ENCODE results near the gene KCNJ4.
"Not testable (repeated sequence)": the region's sequence is repeated elsewhere in the genome, so short reads cannot be mapped to it uniquely, and the experiment has no call there.

The KCNJ4 gene

DNA sequence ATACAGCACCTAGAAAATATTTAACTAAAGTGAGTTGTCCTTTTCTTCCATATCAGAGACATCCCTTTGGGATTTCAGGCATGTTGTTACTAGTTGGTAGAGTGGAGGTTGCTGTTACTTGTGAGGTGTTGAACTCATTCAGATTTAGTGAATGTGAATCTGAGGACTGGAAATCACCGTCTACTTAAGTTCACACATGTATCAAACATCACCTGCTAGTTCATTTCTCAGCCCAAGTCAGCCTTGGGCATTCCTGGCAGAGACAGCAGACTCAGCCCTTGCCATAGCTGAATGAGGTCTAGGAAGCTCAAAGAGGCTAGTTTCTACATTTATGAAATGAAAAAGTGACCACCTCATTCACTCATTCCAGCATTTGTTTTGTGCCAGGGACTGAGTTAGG, 22.6 kb upstream of the KCNJ4 start:
- no peak for DNase-seq (ENCODE audit: low read depth)
- in situ Hi-C loops (cut with HindIII; ENCODE audit: low sequenced_read_pairs) = no loop called here
- TF ChIP-seq, protein P1, sequence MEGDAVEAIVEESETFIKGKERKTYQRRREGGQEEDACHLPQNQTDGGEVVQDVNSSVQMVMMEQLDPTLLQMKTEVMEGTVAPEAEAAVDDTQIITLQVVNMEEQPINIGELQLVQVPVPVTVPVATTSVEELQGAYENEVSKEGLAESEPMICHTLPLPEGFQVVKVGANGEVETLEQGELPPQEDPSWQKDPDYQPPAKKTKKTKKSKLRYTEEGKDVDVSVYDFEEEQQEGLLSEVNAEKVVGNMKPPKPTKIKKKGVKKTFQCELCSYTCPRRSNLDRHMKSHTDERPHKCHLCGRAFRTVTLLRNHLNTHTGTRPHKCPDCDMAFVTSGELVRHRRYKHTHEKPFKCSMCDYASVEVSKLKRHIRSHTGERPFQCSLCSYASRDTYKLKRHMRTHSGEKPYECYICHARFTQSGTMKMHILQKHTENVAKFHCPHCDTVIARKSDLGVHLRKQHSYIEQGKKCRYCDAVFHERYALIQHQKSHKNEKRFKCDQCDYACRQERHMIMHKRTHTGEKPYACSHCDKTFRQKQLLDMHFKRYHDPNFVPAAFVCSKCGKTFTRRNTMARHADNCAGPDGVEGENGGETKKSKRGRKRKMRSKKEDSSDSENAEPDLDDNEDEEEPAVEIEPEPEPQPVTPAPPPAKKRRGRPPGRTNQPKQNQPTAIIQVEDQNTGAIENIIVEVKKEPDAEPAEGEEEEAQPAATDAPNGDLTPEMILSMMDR (IDR thresholded peaks at IDR 0.05; ENCODE audit: low read depth, low read length, missing control alignments) = no peak
- no peak overlapping the region for H3K4me3 ChIP-seq (ENCODE audit: low read depth, low read length)

DNA sequence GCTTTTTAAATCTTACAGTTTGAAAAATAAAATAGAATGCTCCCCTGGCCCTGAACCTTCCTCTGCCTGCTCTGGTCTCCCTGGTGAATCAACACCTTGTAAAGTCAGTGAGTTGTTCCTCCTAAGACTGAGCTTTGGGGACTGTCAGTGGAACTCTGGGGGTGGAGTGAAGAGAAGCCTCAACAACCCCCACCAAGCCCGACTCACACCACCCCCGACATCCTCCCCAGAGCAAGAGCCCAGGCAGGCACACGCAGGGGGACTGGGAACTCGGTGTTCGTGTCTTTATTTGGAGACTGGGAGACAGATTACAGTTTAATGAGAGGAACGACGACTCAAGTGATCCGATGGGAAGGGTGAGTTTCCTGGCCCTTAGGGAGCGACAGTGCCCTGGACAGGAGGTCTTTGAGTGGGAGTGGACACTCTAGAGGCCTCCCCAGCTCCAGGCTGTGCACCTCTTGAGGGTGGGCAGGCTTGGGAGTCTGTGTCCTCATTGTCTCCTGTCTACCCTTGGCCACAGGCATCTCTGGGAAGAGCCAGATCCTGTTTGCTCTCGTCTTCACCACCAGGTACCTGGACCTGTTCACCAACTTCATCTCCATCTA, 19.1 kb upstream of the KCNJ4 start:
- DNase-seq (ENCODE audit: low read depth) = no peak
- in situ Hi-C loops (cut with HindIII; ENCODE audit: low sequenced_read_pairs) = no loop called here
- no peak overlapping the region for H3K4me3 ChIP-seq (ENCODE audit: low read depth, low read length)
- TF ChIP-seq, protein P1 (IDR thresholded peaks at IDR 0.05; ENCODE audit: low read depth, low read length, missing control alignments) = no peak

DNA sequence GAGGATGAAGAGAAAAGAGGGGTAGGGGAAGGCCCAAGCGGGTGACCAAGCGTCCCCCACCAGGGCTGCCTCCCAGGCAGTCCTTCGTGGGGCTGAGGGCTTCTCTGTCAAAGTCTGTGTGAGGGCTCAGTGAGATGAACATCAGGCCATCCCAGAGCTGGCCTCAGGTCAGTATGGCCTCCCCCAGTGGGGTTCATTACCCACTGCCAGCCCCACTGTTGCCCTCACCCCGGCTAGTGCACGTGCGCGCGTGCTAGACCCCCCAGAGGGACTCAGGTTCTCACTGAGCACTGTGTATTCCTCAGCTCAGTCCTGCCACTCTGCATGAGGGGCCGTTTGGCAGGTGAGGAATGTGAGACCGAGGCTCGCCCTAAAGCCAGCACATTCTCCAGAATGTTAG, 16.2 kb upstream of the KCNJ4 start:
- in situ Hi-C loops (cut with HindIII; ENCODE audit: low sequenced_read_pairs) = no loop called here
- no peak for DNase-seq (ENCODE audit: low read depth)
- no peak overlapping the region for H3K4me3 ChIP-seq (ENCODE audit: low read depth, low read length)
- TF ChIP-seq, protein P1 (IDR thresholded peaks at IDR 0.05; ENCODE audit: low read depth, low read length, missing control alignments) = no peak

DNA sequence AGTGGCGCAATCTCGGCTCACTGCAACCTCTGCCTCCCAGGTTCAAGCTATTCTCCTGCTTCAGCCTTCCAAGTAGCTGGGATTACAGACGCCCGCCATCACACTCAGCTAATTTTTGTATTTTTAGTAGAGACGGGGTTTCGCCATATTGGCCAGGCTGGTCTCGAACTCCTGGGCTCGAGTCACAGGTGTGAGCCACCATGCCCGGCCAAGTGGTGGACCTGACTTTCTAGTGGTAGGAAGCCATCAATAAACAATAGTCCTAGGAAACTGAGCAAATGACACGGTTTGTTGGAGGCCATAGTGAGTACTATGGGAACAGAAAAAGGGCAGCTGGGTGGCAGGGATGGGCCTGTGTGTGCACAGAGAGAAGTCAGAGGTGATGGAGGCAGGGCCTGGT, 15.2 kb upstream of the KCNJ4 start:
- H3K4me3 ChIP-seq (ENCODE audit: low read depth, low read length); in situ Hi-C loops (cut with HindIII; ENCODE audit: low sequenced_read_pairs); DNase-seq (ENCODE audit: low read depth): not testable (repeated sequence)

DNA sequence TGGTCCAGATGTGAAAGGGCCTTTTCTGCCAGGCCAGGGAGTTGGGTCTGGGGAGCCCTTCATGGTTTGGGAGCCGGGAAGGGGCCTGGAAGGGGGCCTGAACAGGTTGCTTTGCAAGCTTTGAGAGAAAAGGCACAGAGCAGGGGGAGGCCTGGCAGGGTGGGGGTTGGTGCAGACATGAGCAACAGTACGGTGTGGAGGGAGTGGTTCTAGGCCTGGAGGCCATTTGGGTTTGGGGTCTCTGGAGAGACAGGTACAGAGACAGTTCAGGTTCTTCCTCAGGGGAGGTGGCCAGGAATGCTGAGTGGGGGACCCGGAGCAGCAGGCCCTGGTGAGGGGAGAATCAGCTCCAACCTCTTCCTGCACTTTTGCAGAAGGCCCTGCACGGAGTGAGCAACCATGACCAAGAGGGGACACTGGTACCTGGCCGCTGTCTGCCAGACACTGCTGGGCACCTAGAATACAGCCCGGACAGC, 14.3 kb upstream of the KCNJ4 start:
- H3K4me3 ChIP-seq (ENCODE audit: low read depth, low read length) = peak overlapping the region; percentile 67
- DNase-seq (ENCODE audit: low read depth) = no peak
- TF ChIP-seq, protein P1 (IDR thresholded peaks at IDR 0.05; ENCODE audit: low read depth, low read length, missing control alignments) = no peak
- in situ Hi-C loops (cut with HindIII; ENCODE audit: low sequenced_read_pairs) = no loop called here

DNA sequence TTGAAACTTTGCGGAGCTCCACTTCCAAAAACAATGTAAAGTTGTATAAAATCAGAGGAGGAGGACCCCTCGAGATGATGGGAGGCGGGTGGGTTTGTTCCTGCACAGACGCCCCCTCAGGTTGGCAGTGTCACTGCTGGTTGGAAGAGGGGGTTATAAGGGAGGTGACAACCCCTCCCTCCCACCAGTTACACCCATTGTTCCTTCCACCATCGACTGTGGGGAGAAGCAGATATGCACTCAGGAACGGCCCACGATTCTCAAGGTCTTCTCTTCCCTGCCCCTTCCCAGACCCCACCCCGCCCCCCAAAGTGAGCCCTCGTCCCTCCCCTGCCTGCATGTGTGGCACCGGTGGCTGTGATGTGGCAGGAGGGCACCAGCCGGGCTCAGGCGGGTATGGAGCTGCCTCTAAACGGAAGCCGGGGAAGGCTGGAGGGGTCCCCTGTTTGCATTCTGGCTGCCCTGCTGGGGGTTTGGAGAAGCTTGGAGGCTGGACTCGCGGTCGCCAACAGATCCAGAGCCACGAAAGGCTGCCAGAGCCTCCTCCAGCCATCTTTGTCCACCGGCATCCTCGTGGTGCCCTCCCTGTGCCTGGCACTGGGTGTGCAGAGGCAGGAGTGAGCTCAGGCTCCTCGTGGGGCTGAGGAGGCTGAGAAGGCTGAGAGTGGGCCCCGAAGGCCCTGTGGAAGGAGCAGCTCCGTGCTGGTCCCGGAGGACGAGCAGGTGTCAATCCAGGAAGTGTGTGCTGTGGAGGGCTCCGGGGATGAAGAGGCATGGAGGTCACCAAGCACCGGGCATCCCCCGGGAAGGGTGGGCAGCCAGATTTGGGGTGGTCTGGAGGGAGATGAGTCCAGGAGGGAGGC, 13.7 kb upstream of the KCNJ4 start:
- DNase-seq (ENCODE audit: low read depth) = no peak
- peak overlapping the region; percentile 67 for H3K4me3 ChIP-seq (ENCODE audit: low read depth, low read length)
- TF ChIP-seq, protein P1 (IDR thresholded peaks at IDR 0.05; ENCODE audit: low read depth, low read length, missing control alignments) = peak; percentile 42
- in situ Hi-C loops (cut with HindIII; ENCODE audit: low sequenced_read_pairs) = no loop called here

DNA sequence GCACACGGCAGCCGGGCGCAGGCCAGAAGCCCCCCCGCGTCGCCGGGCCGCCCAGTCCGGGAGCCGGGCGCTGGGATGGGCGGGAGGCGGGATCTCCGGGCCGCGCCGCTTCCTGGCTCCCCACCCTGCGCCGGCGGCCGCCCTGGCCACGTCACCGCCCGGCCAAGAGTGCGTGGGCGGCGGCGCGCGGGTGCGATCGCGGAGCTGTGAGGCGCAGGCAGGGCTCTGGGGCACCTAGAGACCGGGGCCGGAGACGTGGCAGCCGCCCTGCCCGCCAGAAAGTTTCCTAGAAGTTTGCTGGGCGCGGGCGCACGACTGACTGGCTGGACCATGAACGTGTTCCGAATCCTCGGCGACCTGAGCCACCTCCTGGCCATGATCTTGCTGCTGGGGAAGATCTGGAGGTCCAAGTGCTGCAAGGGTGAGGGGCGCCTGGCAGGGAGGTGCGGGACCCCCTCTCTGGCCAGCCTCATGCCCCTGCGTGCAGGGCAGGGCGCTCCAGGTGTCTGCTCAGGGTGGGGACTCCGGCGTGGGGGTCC, 13.0 kb upstream of the KCNJ4 start, which contains the start of gene KDELR3:
KDELR3 (plus strand) TSS at position 193 of the 539 bp plus-strand sequence; CDS start at position 331, 138 bp downstream.
- peak within 1 kb of the TSS; percentile 67 for H3K4me3 ChIP-seq (ENCODE audit: low read depth, low read length)
- DNase-seq (ENCODE audit: low read depth) = no peak
- in situ Hi-C loops (cut with HindIII; ENCODE audit: low sequenced_read_pairs) = no loop called here
- TF ChIP-seq, protein P1 (IDR thresholded peaks at IDR 0.05; ENCODE audit: low read depth, low read length, missing control alignments) = no peak

Measured in astrocyte of the cerebellum (primary cell).